Retinal pigment epithelial cell (primary cell): ENCODE data around the gene MRPS10.

Experiments used
- DNase-seq: peaks from one replicate; pipeline ENCODE4 v3.0.0-alpha.2; 2010; ENCODE audit warnings: low read depth
- H3K4me3 ChIP-seq: 2 replicates; pipeline ENCODE4 v1.5.1; 2011; ENCODE audit warnings: mild to moderate bottlenecking, low read length, control low read depth, moderate library complexity
- TF ChIP-seq, protein P1 (sequence below): conservative IDR thresholded peaks from 2 replicates; pipeline ENCODE4 v1.5.1; 2011; ENCODE audit warnings: low read depth, low read length, control low read depth, inconsistent platforms

Gene MRPS10

DNA sequence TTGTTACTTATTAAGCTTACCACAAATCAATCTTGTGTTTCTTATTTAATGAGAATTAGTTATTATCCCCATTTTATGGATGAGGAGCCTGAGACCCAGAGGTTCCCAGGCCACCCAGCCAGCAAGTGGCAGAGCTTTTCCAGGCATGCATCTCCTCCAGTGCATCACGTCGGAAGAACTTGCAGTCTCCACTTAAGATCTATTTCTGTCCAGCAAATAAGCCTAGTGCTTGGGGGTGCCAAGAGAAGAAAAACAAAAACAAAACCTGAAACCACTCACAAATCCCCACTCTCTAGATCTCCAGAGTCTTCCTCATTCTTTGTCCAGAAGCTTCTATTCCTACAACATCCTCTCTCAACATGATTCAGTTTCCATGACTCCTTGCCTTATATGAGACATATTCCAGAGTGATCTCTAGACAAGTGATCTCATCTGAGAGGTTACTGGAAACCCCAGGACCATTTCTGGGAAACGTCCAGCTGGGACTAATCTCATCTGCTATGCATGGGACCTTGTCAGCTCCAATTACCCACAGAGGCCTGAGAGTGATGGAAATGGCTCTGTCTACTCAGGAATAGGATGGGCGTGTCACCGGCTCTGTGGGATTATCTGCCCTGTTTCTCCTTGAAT is 27.0 kb downstream of the MRPS10 start:
- TF ChIP-seq, protein P1, sequence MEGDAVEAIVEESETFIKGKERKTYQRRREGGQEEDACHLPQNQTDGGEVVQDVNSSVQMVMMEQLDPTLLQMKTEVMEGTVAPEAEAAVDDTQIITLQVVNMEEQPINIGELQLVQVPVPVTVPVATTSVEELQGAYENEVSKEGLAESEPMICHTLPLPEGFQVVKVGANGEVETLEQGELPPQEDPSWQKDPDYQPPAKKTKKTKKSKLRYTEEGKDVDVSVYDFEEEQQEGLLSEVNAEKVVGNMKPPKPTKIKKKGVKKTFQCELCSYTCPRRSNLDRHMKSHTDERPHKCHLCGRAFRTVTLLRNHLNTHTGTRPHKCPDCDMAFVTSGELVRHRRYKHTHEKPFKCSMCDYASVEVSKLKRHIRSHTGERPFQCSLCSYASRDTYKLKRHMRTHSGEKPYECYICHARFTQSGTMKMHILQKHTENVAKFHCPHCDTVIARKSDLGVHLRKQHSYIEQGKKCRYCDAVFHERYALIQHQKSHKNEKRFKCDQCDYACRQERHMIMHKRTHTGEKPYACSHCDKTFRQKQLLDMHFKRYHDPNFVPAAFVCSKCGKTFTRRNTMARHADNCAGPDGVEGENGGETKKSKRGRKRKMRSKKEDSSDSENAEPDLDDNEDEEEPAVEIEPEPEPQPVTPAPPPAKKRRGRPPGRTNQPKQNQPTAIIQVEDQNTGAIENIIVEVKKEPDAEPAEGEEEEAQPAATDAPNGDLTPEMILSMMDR = no peak
- no peak overlapping the region for H3K4me3 ChIP-seq
- peak; percentile 75 for DNase-seq

DNA sequence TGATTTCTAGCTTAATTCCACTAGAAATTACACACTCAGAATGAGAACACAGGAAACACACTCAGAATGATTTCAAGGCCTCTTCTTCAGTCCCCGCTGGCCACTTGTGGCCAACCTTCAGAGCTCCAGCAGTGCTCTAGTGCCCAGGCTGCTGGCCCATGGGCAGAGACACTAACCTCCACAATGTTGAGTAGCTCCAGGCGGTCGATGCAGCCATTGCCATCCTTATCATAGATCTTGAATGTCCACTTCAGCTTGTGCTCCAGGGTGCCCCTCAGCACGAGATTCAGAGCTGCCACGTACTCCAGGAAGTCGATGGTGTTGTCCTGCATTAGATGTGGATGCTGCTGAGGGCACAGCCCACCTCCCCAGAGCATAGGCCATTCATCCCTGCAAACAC is 29.3 kb downstream of the MRPS10 start:
- TF ChIP-seq, protein P1 = no peak
- no peak for DNase-seq
- H3K4me3 ChIP-seq = no peak overlapping the region

DNA sequence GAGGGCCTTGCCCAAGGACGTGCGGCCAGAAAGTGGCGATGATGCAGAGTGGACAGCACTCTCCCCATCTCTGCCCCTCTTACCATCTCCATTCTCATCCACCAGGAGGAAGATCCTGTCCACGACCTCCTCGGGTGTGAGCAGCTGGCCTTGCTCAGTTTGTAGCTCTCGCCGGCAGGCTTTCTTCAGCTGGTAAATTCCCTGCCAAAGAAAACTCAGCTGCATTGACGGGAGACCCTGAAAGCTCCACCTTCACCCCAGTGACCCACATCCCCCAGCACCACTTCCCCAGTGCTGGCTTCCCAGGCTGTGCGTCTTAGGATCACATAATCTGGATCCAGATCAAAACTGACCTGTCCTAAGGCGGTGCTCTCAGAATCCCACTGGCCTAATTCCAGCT is 32.1 kb downstream of the MRPS10 start:
- TF ChIP-seq, protein P1 = no peak
- DNase-seq = no peak
- no peak overlapping the region for H3K4me3 ChIP-seq

DNA sequence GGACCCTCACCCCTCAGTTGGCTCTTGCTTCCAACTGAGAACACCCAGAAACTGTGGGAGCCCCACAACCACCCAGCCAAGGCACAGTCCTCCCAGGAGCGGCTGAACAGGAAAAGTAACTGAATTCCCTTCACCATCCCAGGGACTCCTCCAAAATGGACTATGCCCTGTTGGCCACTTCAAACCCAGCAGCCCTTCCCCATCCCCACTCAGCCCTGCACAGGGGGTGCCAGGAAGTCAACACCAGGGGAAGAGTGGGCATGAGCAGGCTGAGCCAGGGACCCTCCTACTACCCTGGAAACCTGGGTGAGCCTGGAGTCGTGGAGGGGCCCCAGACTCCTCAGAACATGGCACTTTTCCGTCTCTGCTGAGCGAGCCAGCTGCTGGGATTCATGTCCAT is 33.2 kb downstream of the MRPS10 start:
- DNase-seq = no peak
- no peak overlapping the region for H3K4me3 ChIP-seq
- TF ChIP-seq, protein P1 = no peak

DNA sequence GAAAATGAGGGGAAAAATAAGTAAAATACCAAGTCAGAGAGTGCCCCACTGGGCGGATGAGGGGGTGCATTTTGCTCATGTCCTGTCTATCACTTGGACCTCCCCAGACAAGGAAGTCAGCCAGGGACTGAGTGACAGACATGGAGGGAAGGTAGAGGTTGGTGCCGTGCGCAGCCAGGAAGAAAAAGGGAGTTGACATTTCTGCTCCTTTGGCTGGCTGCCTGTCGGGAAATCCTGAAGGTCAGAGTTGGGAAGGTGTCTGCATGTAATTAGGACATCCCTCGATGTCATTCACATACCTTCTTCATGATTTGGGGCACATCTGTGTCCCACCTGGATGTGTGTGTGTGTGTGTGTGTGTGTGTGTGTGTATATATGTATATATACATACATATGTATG is 35.6 kb downstream of the MRPS10 start:
- TF ChIP-seq, protein P1 = no peak
- DNase-seq = no peak
- H3K4me3 ChIP-seq = no peak overlapping the region

DNA sequence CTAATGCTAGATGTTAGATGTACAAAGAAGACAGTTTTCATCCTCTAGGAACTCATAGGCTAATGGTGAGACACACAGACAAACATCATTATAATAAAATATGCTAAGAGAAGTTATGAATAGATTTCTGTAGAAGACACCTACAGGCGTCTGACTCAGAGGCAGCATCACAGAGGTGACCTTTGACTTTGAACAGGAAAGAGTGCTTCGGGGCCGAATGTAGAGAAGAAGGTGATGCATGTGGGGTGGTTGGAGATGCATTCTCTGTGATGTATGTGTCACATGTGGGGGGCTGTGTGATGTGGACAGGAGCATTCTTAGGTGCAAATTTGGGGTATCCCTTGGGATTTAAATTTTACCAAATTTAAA is 37.7 kb downstream of the MRPS10 start:
- DNase-seq = no peak
- no peak overlapping the region for H3K4me3 ChIP-seq
- TF ChIP-seq, protein P1 = no peak

DNA sequence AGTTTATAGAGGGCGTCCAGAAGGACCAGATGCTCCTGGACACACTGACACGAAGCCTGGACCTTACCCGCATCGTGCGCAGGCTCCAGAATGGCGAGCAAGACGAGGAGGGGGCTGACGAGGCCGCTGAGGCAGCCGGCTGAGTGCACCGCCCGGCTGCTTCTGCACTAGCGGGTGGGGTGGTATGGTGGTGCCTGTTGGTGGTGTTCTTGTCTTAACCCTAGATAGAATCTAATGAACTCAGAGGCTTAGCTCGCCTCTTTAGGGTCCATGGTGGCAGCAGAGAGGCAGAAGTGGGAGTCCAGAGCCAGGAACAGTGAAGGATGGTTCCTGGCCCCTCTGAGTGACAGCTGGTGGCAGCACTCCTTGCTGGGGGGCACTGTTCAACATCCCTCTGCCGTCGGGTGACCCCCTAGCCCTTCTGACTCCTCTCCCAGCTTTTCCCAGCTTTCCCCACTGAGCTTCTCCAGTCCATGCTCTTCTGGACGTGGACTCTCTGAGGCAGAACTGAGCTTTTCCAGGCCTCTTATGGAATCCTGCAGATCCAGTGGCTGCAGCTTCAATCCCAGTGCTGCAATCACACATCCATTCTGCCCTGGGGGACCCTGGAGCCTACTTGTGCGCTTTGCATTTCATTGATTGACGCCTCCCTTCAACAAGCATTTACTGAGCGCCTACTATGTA is 38.3 kb downstream of the MRPS10 start:
- H3K4me3 ChIP-seq = no peak overlapping the region
- no peak for DNase-seq
- TF ChIP-seq, protein P1 = no peak
